A673 (cell line): ENCODE measurements around the gene VAMP1.
A peak's percentile ranks its signal among the peaks of the same experiment; 100 is the strongest.

Source experiments
- CTCF ChIP-seq: fragments of 300-800, 200-600 bp; sonication (generic); conservative IDR thresholded peaks from 2 replicates; pipeline ENCODE4 v1.5.1; 2017; ENCODE audit warnings: low read depth, mild to moderate bottlenecking, antibody characterized with exemption, low read length, moderate library complexity, mixed read lengths
- EZH2 ChIP-seq: fragments of 200-600 bp; sonication (generic); IDR thresholded peaks from 2 replicates; pipeline ENCODE4 v1.6.1; 2017; ENCODE audit warnings: borderline replicate concordance, low read depth, mild to moderate bottlenecking, mixed read lengths, antibody characterized with exemption, low read length; ENCODE audit not compliant: poor library complexity, severe bottlenecking

GRCh38 chr12:6493497-6494257, 23.2 kb upstream of the VAMP1 start, which contains the start of gene NCAPD2:
- TF ChIP-seq CTCF (0 out of 2 replicates have a peak, but pooled peaks have one; percentile 14), EZH2 (no peak)
